ENCODE data around the gene S100A1. TPM values are rescaled to one million over a fixed set of nuclear protein-coding genes. Genes with fewer than 3 reads are reported as not detected.

S100A1 gene
- total RNA-seq, 1 experiment from 2014 or later, result 0.29 TPM

DNA sequence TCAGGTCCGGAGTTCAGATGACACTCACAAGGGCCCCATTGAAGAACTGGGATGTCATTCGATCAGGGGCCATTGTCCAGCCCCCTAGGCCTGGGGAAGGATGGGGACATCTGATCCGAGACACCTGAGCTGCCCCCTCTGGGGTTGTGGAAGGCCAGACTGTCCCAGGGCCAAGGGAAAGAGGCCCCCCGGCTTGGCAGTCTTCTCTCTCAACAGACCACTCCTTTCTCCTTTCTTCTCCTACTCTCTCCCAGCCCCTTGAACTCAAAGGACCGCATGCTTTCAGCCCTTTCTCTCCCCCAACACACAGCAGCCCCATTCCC, 1.1 kb downstream of the S100A1 start:
- Histone ChIP-seq H3K27me3 (ENCODE audit: low read length) (no peaks in the 10 kb centered on the region), H2AFZ (ENCODE audit: low read length) (no peak overlapping the region), H4K20me1 (ENCODE audit: low read length) (no peaks in the 10 kb centered on the region), H3K4me3 (ENCODE audit: low read length) (no peak overlapping the region), H3K9ac (ENCODE audit: low read length) (no peak overlapping the region), H3K4me1 (ENCODE audit: insufficient read depth, low read length) (peaks cover 38% of the 10 kb centered on the region), H3K9me2 (replicated peaks; ENCODE audit: low read length) (no peaks in the 10 kb centered on the region), H3K27ac (ENCODE audit: low read length) (no peak overlapping the region), H3F3A (ENCODE audit: low read length, unreplicated experiment) (no peaks in the 10 kb centered on the region), H3K9me3 (ENCODE audit: low read length) (no peaks in the 10 kb centered on the region), H3K4me2 (ENCODE audit: low read length) (no peak overlapping the region), H3K79me2 (ENCODE audit: low read length) (peaks cover 37% of the 10 kb centered on the region), H3K36me3 (ENCODE audit: low read depth, low read length) (peaks cover 11% of the 10 kb centered on the region; the same call in 1 of the 2 replicates)
- BruUV-seq (replicated peaks), result no TSS peak
- ATAC-seq, result no peak
- TF ChIP-seq EZH2phosphoT487 (IDR thresholded peaks at IDR 0.05; ENCODE audit: borderline replicate concordance, low read length) (no peak), EZH2 (IDR thresholded peaks at IDR 0.05; ENCODE audit: low read length, unreplicated experiment) (no peak), CTCF (conservative IDR thresholded peaks at IDR 0.05; ENCODE audit: low read depth, low read length) (no peak)
- POLR2A ChIA-PET (ENCODE audit: unreplicated experiment), result no interaction called here
- intact Hi-C loops (cut with micrococcal nuclease), result no loop called here
- CTCF ChIA-PET, result interaction anchor here (1.0 kb wide), 1 partner anchor 12 kb away, joined by 3 read pairs; no protein-coding TSS in a partner anchor
- no peak for DNase-seq

DNA sequence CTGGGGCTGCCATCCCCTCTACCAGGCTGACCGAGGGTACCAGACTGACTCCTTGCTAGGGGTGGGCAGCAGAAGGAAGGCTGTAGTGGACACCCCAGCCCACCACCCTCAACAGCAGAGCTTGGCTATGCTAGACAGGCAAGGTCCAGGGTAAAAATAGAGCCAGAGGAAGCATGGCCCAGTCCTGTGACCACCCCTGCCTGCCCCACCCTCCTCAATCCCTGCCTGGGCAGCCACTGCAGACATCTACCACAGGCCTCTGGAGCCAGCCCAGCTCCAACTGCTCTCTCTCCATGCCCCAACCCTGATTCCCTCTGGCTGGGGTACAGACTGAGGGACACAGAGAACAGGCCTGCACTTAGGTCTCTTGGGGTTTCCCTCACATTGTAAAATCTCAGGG, 1.7 kb downstream of the S100A1 start:
- POLR2A ChIA-PET (ENCODE audit: unreplicated experiment), result no interaction called here
- Histone ChIP-seq H3K9ac (ENCODE audit: low read length) (no peak overlapping the region), H3K9me2 (replicated peaks; ENCODE audit: low read length) (no peaks in the 10 kb centered on the region), H2AFZ (ENCODE audit: low read length) (no peak overlapping the region), H3K4me3 (ENCODE audit: low read length) (no peak overlapping the region), H3K79me2 (ENCODE audit: low read length) (peaks cover 37% of the 10 kb centered on the region), H3K9me3 (ENCODE audit: low read length) (no peaks in the 10 kb centered on the region), H3K27me3 (ENCODE audit: low read length) (no peaks in the 10 kb centered on the region), H3K36me3 (ENCODE audit: low read depth, low read length) (peaks cover 7% of the 10 kb centered on the region; the same call in 1 of the 2 replicates), H3K27ac (ENCODE audit: low read length) (no peak overlapping the region), H4K20me1 (ENCODE audit: low read length) (no peaks in the 10 kb centered on the region), H3K4me2 (ENCODE audit: low read length) (no peak overlapping the region), H3F3A (ENCODE audit: low read length, unreplicated experiment) (no peaks in the 10 kb centered on the region), H3K4me1 (ENCODE audit: insufficient read depth, low read length) (peaks cover 33% of the 10 kb centered on the region)
- no peak for DNase-seq
- BruUV-seq (replicated peaks), result no TSS peak
- ATAC-seq, result no peak
- CTCF ChIA-PET, result no interaction called here
- intact Hi-C loops (cut with micrococcal nuclease), result no loop called here
- no peak for TF ChIP-seq CTCF (conservative IDR thresholded peaks at IDR 0.05; ENCODE audit: low read depth, low read length)
- TF ChIP-seq EZH2 (IDR thresholded peaks at IDR 0.05; ENCODE audit: low read length, unreplicated experiment), result no peak
- TF ChIP-seq EZH2phosphoT487 (IDR thresholded peaks at IDR 0.05; ENCODE audit: borderline replicate concordance, low read length), result no peak

DNA sequence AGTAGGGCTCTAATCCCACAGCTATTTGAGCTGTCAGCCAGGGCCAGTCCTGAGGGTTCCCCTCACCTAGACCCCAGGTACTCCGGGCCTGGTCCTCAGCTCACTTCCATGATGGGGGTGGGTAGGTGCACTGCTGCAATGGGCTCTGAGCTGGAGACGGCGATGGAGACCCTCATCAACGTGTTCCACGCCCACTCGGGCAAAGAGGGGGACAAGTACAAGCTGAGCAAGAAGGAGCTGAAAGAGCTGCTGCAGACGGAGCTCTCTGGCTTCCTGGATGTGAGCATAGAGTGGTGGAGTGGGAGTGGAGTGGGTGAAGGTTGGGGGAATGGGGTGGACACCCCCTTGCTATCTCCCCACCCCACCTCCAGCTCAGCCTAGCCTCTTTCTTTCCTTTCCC, 2.1 kb downstream of the S100A1 start:
- H3K27ac ChIP-seq (ENCODE audit: low read length), result no peak overlapping the region
- POLR2A ChIA-PET (ENCODE audit: unreplicated experiment), result no interaction called here

More for the DNA sequence above, 2.1 kb downstream of the S100A1 start:
- Histone ChIP-seq H3K79me2 (ENCODE audit: low read length) (peaks cover 37% of the 10 kb centered on the region), H3K4me1 (ENCODE audit: insufficient read depth, low read length) (peaks cover 29% of the 10 kb centered on the region), H3K9me3 (ENCODE audit: low read length) (no peaks in the 10 kb centered on the region), H2AFZ (ENCODE audit: low read length) (no peak overlapping the region), H3K9ac (ENCODE audit: low read length) (no peak overlapping the region), H3K4me3 (ENCODE audit: low read length) (no peak overlapping the region), H3K27me3 (ENCODE audit: low read length) (no peaks in the 10 kb centered on the region), H3K36me3 (ENCODE audit: low read depth, low read length) (peaks cover 3% of the 10 kb centered on the region; the same call in 1 of the 2 replicates), H3F3A (ENCODE audit: low read length, unreplicated experiment) (no peaks in the 10 kb centered on the region), H4K20me1 (ENCODE audit: low read length) (0 out of 2 replicates have a peak, but pooled peaks cover under 1% of the 10 kb centered on the region), H3K4me2 (ENCODE audit: low read length) (no peak overlapping the region), H3K9me2 (replicated peaks; ENCODE audit: low read length) (no peaks in the 10 kb centered on the region)
- CTCF ChIA-PET, result no interaction called here
- BruUV-seq (replicated peaks), result no TSS peak
- TF ChIP-seq EZH2phosphoT487 (IDR thresholded peaks at IDR 0.05; ENCODE audit: borderline replicate concordance, low read length) (no peak), EZH2 (IDR thresholded peaks at IDR 0.05; ENCODE audit: low read length, unreplicated experiment) (no peak), CTCF (conservative IDR thresholded peaks at IDR 0.05; ENCODE audit: low read depth, low read length) (no peak)
- intact Hi-C loops (cut with micrococcal nuclease), result no loop called here
- no peak for DNase-seq
- ATAC-seq, result no peak

Measured in PC-3 (cell line).